GM12865 (cell line): ENCODE data around the gene SMCR8.

Source experiments
- DNase-seq: peaks from one replicate; pipeline ENCODE4 v3.0.0; 2010; ENCODE audit warnings: low read depth
- H3K4me3 ChIP-seq: 2 replicates; pipeline ENCODE4 v1.5.1; 2011; ENCODE audit warnings: mild to moderate bottlenecking, low read depth, low read length, control low read depth
- CTCF ChIP-seq: IDR thresholded peaks from 2 replicates; pipeline ENCODE4 v1.5.1; 2011; ENCODE audit warnings: low read length, control low read depth, low read depth, inconsistent platforms; ENCODE audit not compliant: insufficient read depth; ENCODE audit errors: missing control alignments

The SMCR8 gene

GRCh38 chr17:18320301-18320700 is 5.2 kb downstream of the SMCR8 start:
- DNase-seq: no peak
- no peak overlapping the region for H3K4me3 ChIP-seq
- TF ChIP-seq CTCF: no peak

GRCh38 chr17:18321309-18321708 is 6.2 kb downstream of the SMCR8 start:
- TF ChIP-seq CTCF: no peak
- no peak overlapping the region for H3K4me3 ChIP-seq
- no peak for DNase-seq

GRCh38 chr17:18322522-18322921 is 7.4 kb downstream of the SMCR8 start:
- no peak for DNase-seq
- no peak for TF ChIP-seq CTCF
- H3K4me3 ChIP-seq: no peak overlapping the region

GRCh38 chr17:18323007-18323406 is 7.9 kb downstream of the SMCR8 start:
- no peak for TF ChIP-seq CTCF
- H3K4me3 ChIP-seq: no peak overlapping the region
- no peak for DNase-seq

- DNase-seq: no peak
- TF ChIP-seq CTCF: no peak
- H3K4me3 ChIP-seq: no peak overlapping the region
Observed at GRCh38 chr17:18323507-18324139, 8.5 kb downstream of the SMCR8 start.

GRCh38 chr17:18324140-18325050 is 9.3 kb downstream of the SMCR8 start:
- no peak overlapping the region for H3K4me3 ChIP-seq
- no peak for TF ChIP-seq CTCF
- no peak for DNase-seq
